Endothelial cell (in vitro differentiated cells): ENCODE results near the gene LINC00632. TPM values are rescaled to one million over a fixed set of nuclear protein-coding genes. Genes with fewer than 3 reads are reported as not detected.
A peak's percentile ranks its signal among the peaks of the same experiment; 100 is the strongest.

Source experiments
- DNase-seq: peaks from one replicate; pipeline ENCODE4 v3.0.0; 2021; ENCODE audit warnings: low spot score
- H3K27ac Mint-ChIP-seq: one replicate; pipeline ENCODE4 v1.8.0; 2021; ENCODE audit warnings: mixed read lengths, inconsistent platforms; ENCODE audit not compliant: unreplicated experiment
- H3K27me3 Mint-ChIP-seq: one replicate; pipeline ENCODE4 v1.8.0; 2021; ENCODE audit warnings: mild to moderate bottlenecking, moderate library complexity, mixed read lengths, inconsistent platforms; ENCODE audit not compliant: unreplicated experiment
- H3K36me3 Mint-ChIP-seq: one replicate; pipeline ENCODE4 v1.8.0; 2021; ENCODE audit warnings: mild to moderate bottlenecking, low read depth, mixed read lengths, inconsistent platforms; ENCODE audit not compliant: unreplicated experiment
- H3K4me1 Mint-ChIP-seq: one replicate; pipeline ENCODE4 v1.8.0; 2021; ENCODE audit warnings: mild to moderate bottlenecking, mixed read lengths, inconsistent platforms; ENCODE audit not compliant: unreplicated experiment
- H3K4me3 Mint-ChIP-seq: one replicate; pipeline ENCODE4 v1.8.0; 2021; ENCODE audit warnings: mild to moderate bottlenecking, mixed read lengths, inconsistent platforms; ENCODE audit not compliant: unreplicated experiment
- H3K9me3 Mint-ChIP-seq: one replicate; pipeline ENCODE4 v1.8.0; 2021; ENCODE audit warnings: mixed read lengths, inconsistent platforms; ENCODE audit not compliant: unreplicated experiment
- CTCF ChIP-seq: fragments of 200-600 bp; sonication (generic); IDR thresholded peaks from one replicate; pipeline ENCODE4 v1.5.0; 2021; ENCODE audit warnings: antibody characterized with exemption; ENCODE audit not compliant: unreplicated experiment
- total RNA-seq: library from RNA; stranded (reverse); fragmentation: NEBNext Ultra II Directional; extraction: Animal tissue kit (Norgen Biotek cat#: 25700); gene quantifications from one replicate; pipeline ENCODE4 v1.2.1, GENCODE V29; 2021; ENCODE audit not compliant: unreplicated experiment

Gene LINC00632
- total RNA-seq, 1 donor from 2014 or later, result 142 TPM

GRCh38 chrX:140712413-140713173 lies 3.0 kb downstream of the LINC00632 start:
- DNase-seq, result peak; percentile 62
- H3K36me3 Mint-ChIP-seq, result no peaks in the 10 kb centered on the region
- H3K27me3 Mint-ChIP-seq, result peaks cover 2% of the 10 kb centered on the region
- H3K27ac Mint-ChIP-seq, result no peak overlapping the region
- no peak overlapping the region for H3K4me3 Mint-ChIP-seq
- no peak for TF ChIP-seq CTCF
- H3K9me3 Mint-ChIP-seq, result no peaks in the 10 kb centered on the region
- H3K4me1 Mint-ChIP-seq, result no peaks in the 10 kb centered on the region

- Mint-ChIP-seq H3K27ac (no peak overlapping the region), H3K4me1 (no peaks in the 10 kb centered on the region), H3K36me3 (no peaks in the 10 kb centered on the region), H3K27me3 (peaks cover 2% of the 10 kb centered on the region), H3K9me3 (no peaks in the 10 kb centered on the region), H3K4me3 (no peak overlapping the region)
- DNase-seq, result no peak
- TF ChIP-seq CTCF, result no peak
Observed at GRCh38 chrX:140713174-140713539, 3.6 kb downstream of the LINC00632 start.

DNA sequence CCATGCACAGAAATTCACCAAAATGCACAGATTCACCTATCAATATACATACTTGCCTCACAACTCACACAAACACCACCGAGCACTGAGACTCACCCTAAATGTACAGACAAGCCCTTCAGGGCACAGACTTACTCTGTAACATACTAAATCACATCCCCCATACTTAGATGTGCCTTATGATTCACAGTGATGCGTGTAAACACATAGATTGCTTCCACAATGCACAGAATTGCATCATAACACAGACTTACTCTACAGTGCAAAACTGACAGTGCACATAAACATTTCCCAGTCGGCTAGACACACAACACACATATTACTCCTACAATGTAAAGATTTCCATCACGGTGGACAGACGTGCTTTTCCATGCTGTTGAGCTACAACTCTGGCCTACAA lies 6.2 kb downstream of the LINC00632 start:
- no peak overlapping the region for H3K4me3 Mint-ChIP-seq

GRCh38 chrX:140723121-140723715 lies 13.7 kb downstream of the LINC00632 start:
- no peaks in the 10 kb centered on the region for H3K9me3 Mint-ChIP-seq
- TF ChIP-seq CTCF, result no peak
- no peak overlapping the region for H3K4me3 Mint-ChIP-seq
- no peak overlapping the region for H3K27ac Mint-ChIP-seq
- H3K27me3 Mint-ChIP-seq, result no peaks in the 10 kb centered on the region
- H3K4me1 Mint-ChIP-seq, result no peaks in the 10 kb centered on the region
- no peaks in the 10 kb centered on the region for H3K36me3 Mint-ChIP-seq
- DNase-seq, result no peak

More for the DNA sequence above, 6.2 kb downstream of the LINC00632 start:
- H3K27ac Mint-ChIP-seq, result no peak overlapping the region
- H3K9me3 Mint-ChIP-seq, result no peaks in the 10 kb centered on the region
- TF ChIP-seq CTCF, result no peak
- H3K27me3 Mint-ChIP-seq, result peaks cover 2% of the 10 kb centered on the region
- H3K36me3 Mint-ChIP-seq, result no peaks in the 10 kb centered on the region
- no peaks in the 10 kb centered on the region for H3K4me1 Mint-ChIP-seq
- no peak for DNase-seq

DNA sequence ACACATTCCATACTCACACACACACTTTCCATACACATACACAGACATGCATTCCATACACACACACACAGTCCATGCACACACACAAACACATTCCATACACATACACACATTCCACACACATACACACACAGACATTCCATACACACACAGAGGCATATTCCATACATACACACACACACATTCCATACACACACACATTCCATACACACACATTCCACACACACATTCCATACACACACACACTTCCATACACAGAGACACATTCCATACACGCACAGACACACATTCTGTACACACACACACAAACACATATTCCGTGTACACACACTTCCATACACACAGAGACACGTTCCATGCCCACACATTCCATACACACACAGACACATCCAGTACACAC lies 14.8 kb downstream of the LINC00632 start:
- Mint-ChIP-seq H3K27me3 (no peaks in the 10 kb centered on the region), H3K27ac (no peak overlapping the region), H3K36me3 (no peaks in the 10 kb centered on the region), H3K4me3 (no peak overlapping the region), H3K4me1 (no peaks in the 10 kb centered on the region), H3K9me3 (no peaks in the 10 kb centered on the region)
- no peak for TF ChIP-seq CTCF
- DNase-seq, result no peak
